Stimulated activated CD8-positive, alpha-beta memory T cell treated with anti-CD3 and anti-CD28 coated beads, Interleukin-12 subunit alpha, Interleukin-12 subunit beta, amount 100 ng/mL, for 24 hours (primary cell): ENCODE measurements around the gene PGBD2.
"Not testable (repeated sequence)": the region's sequence is repeated elsewhere in the genome, so short reads cannot be mapped to it uniquely, and the experiment has no call there.

Experiments used
- DNase-seq: peaks from one replicate; pipeline ENCODE4 v3.0.0-alpha.2; 2020; ENCODE audit errors: extremely low read depth

The PGBD2 gene

GRCh38 chr1:248886237-248886895, 19.7 kb upstream of the PGBD2 start:
- no peak for DNase-seq

DNA sequence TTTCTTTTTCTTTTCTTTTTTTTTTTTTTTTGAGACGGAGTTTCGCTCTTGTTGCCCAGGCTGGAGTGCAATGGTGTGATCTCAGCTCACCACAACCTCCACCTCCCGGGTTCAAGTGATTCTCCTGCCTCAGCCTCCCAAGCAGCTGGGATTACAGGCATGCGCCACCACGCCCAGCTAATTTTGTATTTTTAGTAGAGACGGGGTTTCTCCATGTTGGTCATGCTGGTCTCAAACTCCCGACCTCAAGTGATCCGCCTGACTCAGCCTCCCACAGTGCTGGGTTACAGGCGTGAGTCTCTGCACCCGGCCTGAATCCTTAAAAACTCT, 16.2 kb upstream of the PGBD2 start:
- DNase-seq = not testable (repeated sequence)

GRCh38 chr1:248890549-248891498, 15.2 kb upstream of the PGBD2 start:
- DNase-seq = no peak

GRCh38 chr1:248891758-248892157, 14.3 kb upstream of the PGBD2 start:
- DNase-seq = no peak

GRCh38 chr1:248892590-248892989, 13.4 kb upstream of the PGBD2 start:
- no peak for DNase-seq

DNA sequence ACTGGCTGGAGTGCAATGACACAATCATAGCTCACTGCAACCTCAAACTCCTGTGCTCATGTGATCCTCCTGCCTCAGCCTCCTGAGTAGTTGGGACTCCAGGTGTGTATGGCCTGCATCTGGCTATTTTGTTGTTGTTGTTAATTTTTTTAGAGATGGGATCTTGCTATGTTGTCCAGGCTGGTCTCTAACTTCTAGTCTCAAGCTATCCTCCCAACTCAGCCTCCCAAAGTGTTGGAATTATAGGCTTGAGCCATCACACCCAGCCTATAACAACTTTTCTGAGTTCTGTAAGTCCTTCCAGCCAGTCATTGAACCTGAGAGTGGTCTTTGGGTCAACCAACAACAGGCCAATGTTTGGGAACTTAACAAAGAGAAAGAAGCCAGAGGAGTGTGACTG, 11.2 kb upstream of the PGBD2 start:
- DNase-seq = no peak

DNA sequence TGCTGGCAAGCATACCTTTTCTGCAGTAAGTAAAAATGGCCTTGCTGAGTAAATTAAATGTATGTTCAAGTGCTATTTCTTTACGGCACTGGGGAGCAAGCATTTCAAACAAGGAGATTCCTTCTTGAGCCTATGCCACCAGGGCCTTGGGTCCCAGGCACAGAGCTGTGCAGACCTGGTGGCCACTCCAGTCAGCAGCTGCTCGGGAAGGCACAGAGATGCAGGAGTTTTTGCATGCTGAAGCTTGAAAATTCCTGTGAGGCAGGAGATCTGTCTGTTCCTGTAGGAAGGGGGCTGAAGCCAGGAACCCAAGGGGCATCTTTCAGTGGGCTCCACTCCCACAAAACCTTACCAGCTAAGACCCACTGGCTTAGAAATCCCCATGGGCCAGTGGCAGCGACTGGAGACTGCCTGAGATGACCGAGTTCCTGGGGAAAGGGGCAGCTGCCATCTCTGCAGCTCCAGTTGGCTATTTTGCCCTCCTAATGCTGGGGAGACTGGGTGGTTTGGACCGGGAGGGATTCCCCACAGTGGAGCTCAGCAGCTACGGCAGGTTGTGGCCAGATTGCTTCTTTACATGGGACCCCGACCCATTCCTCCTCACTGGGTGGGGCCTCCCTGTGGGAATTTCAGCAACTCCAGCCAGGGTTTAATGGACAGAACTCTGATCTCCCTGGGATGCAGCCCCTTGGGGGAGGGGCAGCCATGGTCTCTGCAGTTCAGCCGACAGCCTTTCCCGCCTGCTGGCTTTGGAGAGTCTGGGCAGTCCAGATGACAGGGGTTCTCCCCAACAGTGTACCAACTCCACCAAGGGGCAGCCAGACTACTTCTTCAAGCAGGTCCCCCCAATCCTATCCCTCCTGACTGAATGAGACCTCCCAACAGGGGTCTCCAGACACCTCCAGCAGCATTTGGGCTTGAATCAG, 8.4 kb upstream of the PGBD2 start:
- no peak for DNase-seq

DNA sequence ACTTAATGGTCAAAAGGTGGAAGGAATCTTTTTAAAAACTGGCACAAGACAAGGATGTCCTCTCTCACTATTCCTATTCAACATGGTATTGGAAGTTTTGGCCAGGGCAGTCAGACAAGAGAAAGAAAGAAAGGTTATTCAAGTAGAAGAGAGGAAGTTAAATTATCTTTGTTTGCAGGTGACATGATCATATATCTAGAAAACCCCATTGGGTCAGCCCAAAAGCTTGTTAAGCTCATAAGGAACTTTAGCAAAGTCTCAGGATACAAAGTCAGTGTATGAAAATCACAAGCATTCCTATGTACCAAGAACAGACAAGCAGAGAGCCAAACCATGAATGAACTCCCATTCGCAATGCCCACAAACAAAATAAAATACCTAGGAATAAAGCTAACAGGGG, 5.4 kb upstream of the PGBD2 start:
- no peak for DNase-seq

DNA sequence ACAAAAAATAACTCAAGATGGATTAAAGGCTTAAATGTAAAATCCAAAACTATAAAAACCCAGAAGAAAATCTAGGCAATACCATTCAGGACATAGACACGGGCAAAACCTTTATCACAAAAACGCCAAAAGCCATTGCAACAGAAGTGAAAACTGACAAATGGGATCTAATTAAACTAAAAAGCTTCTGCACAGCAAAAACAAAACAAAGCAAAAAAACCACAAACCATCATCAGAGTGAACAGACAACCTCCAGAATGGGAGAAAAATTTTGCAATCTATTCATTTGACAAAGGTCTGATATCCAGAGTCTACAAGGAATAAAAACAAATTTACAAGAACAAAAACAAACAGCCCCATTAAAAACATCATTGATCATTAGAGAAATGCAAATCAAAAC, 4.5 kb upstream of the PGBD2 start:
- DNase-seq = no peak

- DNase-seq = no peak
These were observed 1.4 kb upstream of the PGBD2 start for GRCh38 chr1:248904437-248905216.

DNA sequence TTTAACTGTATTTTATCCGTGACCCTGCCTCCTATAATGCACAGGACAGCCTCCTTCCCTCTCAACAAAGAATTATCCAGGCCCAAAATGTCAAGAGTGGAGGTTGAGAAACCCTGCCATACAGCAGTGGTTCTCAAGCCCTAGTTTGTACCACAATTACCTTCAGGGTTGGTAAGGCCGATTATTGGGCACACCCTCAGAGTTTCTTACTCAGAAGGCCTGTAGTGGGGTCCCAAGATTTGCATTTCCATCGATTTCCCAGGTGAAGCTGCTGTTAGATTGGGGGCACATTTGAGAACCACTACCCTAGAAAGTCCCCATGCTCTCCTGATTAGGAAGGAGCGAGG, 400 bp upstream of the PGBD2 start:
- no peak for DNase-seq

DNA sequence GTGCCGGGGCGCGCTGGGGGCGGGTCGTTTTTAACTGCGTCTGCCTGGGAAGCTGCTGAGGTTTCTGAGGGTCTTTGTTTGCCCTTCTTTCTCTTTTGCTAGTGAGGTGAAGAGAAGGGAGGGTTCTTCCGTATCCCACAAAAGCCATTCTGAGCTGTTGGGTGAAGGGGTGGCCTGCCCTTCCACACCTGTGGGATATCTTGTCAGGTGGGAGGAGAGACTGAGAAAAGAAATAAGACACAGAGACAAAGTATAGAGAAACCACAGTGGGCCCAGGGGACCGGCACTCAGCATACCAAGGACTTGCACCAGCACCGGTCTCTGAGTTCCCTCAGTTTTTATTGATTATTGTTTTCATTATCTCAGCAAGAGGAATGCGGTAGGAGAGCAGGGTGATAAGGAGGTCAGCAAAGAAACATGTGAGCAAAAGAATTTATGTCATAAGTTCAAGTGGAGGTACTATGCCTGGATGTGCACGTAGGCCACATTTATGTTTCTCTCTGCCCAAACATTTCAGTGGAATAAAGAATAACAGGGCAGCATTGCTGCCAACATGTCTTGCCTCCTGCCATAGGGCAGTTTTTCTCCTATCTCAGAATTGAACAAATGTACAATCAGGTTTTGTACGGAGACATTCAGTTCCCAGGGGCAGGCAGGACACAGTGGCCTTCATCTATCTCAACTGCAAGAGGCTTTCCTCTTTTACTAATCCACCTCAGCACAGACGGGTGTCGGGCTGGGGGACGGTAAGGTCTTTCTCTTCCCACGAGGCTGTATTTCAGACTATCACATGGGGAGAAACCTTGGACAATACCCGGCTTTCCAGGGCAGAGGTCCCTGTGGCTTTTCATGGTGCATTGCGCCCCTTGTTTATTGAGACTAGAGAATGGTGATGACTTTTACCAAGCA, 972 bp downstream of the PGBD2 start:
- no peak for DNase-seq

DNA sequence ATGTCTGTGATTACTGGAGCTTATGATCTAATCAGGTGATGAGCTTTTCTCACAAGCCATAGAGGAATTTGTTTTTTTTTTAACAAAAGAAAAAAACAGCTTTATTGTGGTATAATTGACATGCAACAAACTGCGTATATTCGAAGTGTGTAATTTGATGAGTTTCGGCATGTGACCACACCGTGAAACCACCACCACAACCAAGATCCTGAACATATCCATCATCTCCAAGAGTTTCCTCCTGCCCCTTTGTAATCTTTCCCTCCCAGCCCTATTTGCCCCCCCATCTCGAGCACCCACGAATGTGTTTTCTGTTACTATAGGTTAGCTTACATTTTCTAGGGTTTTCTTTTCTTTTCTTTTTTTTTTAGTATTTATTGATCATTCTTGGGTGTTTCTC, 4.7 kb downstream of the PGBD2 start:
- no peak for DNase-seq

GRCh38 chr1:248913933-248914332, 7.9 kb downstream of the PGBD2 start:
- DNase-seq = no peak

DNA sequence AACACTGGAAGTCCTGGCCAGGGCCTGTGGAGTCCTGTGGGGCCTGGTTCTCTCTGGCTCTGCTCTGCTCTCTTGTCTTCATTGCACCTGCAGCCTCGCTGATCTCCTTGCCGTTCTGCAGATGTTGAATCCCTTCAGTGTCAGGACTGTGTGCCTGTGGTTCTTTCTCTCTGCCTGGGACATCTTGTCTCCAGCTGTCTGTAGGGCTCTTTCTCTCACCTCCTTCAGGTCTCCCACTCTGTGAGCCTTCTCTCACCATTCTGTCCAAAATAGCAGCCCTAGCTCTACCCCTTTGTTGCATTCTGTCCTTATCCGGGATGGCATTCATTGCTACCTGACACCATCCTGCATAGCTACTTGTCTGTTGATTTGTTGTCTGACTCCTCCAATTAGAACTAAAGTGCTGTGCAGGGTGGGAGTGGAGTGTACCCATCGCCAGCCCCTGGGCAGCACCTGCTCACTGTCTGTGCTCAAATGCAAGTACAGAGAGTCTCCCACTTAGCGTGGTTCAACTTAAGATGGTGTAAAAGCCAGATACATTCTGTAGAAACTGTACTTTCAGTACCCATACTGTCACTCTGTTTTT, 8.9 kb downstream of the PGBD2 start:
- no peak for DNase-seq

DNA sequence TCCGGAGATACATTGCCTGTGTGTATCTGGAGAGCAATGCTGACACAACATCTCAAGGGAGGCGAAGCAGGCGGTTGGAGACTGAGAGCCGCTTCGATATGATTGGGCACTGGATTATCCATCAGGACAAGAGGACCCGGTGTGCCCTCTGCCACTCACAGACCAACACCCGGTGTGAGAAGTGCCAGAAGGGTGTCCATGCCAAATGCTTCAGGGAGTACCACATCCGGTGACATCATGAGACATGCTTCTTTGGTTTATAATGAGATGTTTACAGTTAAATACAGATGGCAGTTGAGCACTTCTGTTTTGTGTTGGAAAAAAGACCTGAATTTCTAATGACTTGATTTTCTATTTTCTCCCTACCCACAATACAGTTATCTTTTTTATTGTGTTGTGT, 12.1 kb downstream of the PGBD2 start:
- no peak for DNase-seq

DNA sequence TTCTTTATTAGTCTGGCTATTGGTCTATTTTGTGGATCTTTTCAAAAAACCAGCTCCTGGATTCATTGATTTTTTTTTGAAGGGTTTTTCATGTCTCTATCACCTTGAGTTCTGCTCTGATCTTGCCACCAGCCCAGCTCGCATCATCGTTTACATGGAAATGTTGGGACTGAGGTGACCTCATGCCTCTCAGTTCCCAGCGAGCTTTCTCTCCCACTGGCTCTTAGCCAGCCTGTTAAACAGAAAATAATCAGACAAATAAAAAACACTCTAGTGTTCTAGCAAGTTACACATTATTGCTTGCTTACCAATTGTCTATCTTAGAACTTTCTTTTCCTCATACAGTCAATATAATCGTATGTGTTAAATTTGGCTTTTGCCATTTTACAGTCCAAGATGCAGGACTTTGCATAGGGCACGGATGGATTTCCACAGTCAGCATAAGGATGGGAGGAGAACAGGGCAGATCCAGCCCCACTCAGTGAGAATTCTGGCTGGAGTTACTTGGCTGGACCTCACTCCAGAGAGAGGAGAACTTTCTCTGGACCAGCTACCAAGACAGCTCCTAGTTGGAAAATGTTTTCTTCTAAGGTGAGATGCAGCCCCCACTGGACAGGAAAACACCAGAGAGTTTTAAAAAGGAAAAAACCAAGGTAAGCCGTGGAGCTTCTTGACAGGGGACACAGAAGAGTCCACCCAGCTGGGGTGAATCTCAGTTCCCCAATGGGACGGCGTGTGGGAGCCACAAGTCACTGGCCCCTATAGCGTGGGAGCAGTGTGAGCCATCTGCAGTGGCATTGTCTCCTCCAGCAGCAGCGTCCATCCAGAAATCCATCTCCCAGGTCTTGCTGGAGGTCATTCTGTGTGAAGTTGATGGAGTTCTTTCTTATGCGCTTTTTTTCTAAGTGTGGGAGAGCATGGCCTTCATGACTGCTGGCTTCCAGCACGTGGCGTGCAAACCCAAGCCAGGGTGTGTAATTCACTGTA, 17.6 kb downstream of the PGBD2 start:
- DNase-seq = no peak

- DNase-seq = no peak
These were observed 18.9 kb downstream of the PGBD2 start for GRCh38 chr1:248924696-248925532.
